ENCODE data around the gene SQOR.

Gene SQOR

GRCh38 chr15:45635191-45635638 lies 386 bp downstream of the SQOR start:
- H3K36me3 ChIP-seq (ENCODE audit: control insufficient read depth, low read length) = no peaks in the 10 kb centered on the region
- peaks cover 30% of the 10 kb centered on the region for H3K4me1 ChIP-seq (ENCODE audit: control insufficient read depth, low read length)
- no peaks in the 10 kb centered on the region for H3K79me2 ChIP-seq (ENCODE audit: control insufficient read depth, low read length)
- peaks cover 13% of the 10 kb centered on the region for H3K27me3 ChIP-seq (ENCODE audit: control insufficient read depth, low read length)
- H3K9me2 ChIP-seq (replicated peaks; ENCODE audit: control insufficient read depth, low read length) = no peaks in the 10 kb centered on the region; the same call in 1 of the 2 replicates
- TF ChIP-seq CTCF (IDR thresholded peaks at IDR 0.05; ENCODE audit: low read depth, low read length, poor library complexity, severe bottlenecking) (peak; percentile 80), EZH2phosphoT487 (IDR thresholded peaks at IDR 0.05; ENCODE audit: borderline replicate concordance, low read length) (no peak)
- H3F3A ChIP-seq (ENCODE audit: control insufficient read depth, insufficient read depth) = no peaks in the 10 kb centered on the region
- peak overlapping the region; percentile 88 for H3K4me2 ChIP-seq (ENCODE audit: low read length)
- peak overlapping the region; percentile 77 for H3K4me3 ChIP-seq (ENCODE audit: low read length)
- H3K9me3 ChIP-seq (ENCODE audit: control insufficient read depth, insufficient read depth, low read length) = no peaks in the 10 kb centered on the region
- no peak overlapping the region for H3K27ac ChIP-seq (ENCODE audit: low read depth, low read length)
- H4K20me1 ChIP-seq (ENCODE audit: control insufficient read depth, insufficient read depth, low read depth, low read length) = no peaks in the 10 kb centered on the region

- peak overlapping the region; percentile 77 for H3K4me3 ChIP-seq (ENCODE audit: low read length)
- peaks cover 13% of the 10 kb centered on the region for H3K27me3 ChIP-seq (ENCODE audit: control insufficient read depth, low read length)
- H3F3A ChIP-seq (ENCODE audit: control insufficient read depth, insufficient read depth) = no peaks in the 10 kb centered on the region
- H3K36me3 ChIP-seq (ENCODE audit: control insufficient read depth, low read length) = no peaks in the 10 kb centered on the region
- H3K9me2 ChIP-seq (replicated peaks; ENCODE audit: control insufficient read depth, low read length) = no peaks in the 10 kb centered on the region; the same call in 1 of the 2 replicates
- TF ChIP-seq EZH2phosphoT487 (IDR thresholded peaks at IDR 0.05; ENCODE audit: borderline replicate concordance, low read length) (no peak), CTCF (IDR thresholded peaks at IDR 0.05; ENCODE audit: low read depth, low read length, poor library complexity, severe bottlenecking) (no peak)
- peak overlapping the region; percentile 88 for H3K4me2 ChIP-seq (ENCODE audit: low read length)
- H3K27ac ChIP-seq (ENCODE audit: low read depth, low read length) = no peak overlapping the region
- no peaks in the 10 kb centered on the region for H4K20me1 ChIP-seq (ENCODE audit: control insufficient read depth, insufficient read depth, low read depth, low read length)
- H3K9me3 ChIP-seq (ENCODE audit: control insufficient read depth, insufficient read depth, low read length) = no peaks in the 10 kb centered on the region
- H3K79me2 ChIP-seq (ENCODE audit: control insufficient read depth, low read length) = no peaks in the 10 kb centered on the region
- peaks cover 30% of the 10 kb centered on the region for H3K4me1 ChIP-seq (ENCODE audit: control insufficient read depth, low read length)
Observed at GRCh38 chr15:45635763-45636292, 999 bp downstream of the SQOR start.

- peaks cover 25% of the 10 kb centered on the region for H3K4me1 ChIP-seq (ENCODE audit: control insufficient read depth, low read length)
- no peaks in the 10 kb centered on the region for H4K20me1 ChIP-seq (ENCODE audit: control insufficient read depth, insufficient read depth, low read depth, low read length)
- H3F3A ChIP-seq (ENCODE audit: control insufficient read depth, insufficient read depth) = no peaks in the 10 kb centered on the region
- no peaks in the 10 kb centered on the region for H3K79me2 ChIP-seq (ENCODE audit: control insufficient read depth, low read length)
- H3K9me3 ChIP-seq (ENCODE audit: control insufficient read depth, insufficient read depth, low read length) = no peaks in the 10 kb centered on the region
- H3K27ac ChIP-seq (ENCODE audit: low read depth, low read length) = no peak overlapping the region
- no peak overlapping the region; the same call in 1 of the 2 replicates for H3K4me2 ChIP-seq (ENCODE audit: low read length)
- no peak overlapping the region for H3K4me3 ChIP-seq (ENCODE audit: low read length)
- TF ChIP-seq CTCF (IDR thresholded peaks at IDR 0.05; ENCODE audit: low read depth, low read length, poor library complexity, severe bottlenecking) = no peak
- TF ChIP-seq EZH2phosphoT487 (IDR thresholded peaks at IDR 0.05; ENCODE audit: borderline replicate concordance, low read length) = no peak
- no peaks in the 10 kb centered on the region for H3K36me3 ChIP-seq (ENCODE audit: control insufficient read depth, low read length)
- H3K27me3 ChIP-seq (ENCODE audit: control insufficient read depth, low read length) = peaks cover 13% of the 10 kb centered on the region
- H3K9me2 ChIP-seq (replicated peaks; ENCODE audit: control insufficient read depth, low read length) = no peaks in the 10 kb centered on the region; the same call in 1 of the 2 replicates
Observed at GRCh38 chr15:45637141-45637540, 2.3 kb downstream of the SQOR start.
